A549 (cell line): ENCODE data around the gene NYNRIN. TPM values are rescaled to one million over a fixed set of nuclear protein-coding genes. Genes with fewer than 3 reads are reported as not detected.
A peak's percentile ranks its signal among the peaks of the same experiment; 100 is the strongest.

Source experiments
- ATAC-seq, 2 experiments: fragments of 200-7000 bp in 1 of 2; fragments of >200 bp in 1 of 2; cut with Nextera tagmentation in 1 of 2; cut with Tn5 transposase in 1 of 2; 3 replicates each; pipeline versions ENCODE4 v1.8.0 to v1.9.1; 2018 to 2020; ENCODE audit warnings: mild to moderate bottlenecking in 1 of 2, moderate library complexity in 1 of 2
- CTCF ChIA-PET: fragments of 300-600 bp; sonication (Branson Sonifier 250); formaldehyde crosslinking; extraction: SDS; loops from one replicate; lab custom pipeline; 2021; ENCODE audit warnings: antibody characterized with exemption, inconsistent platforms; lab: Yijun Ruan, JAX
- POLR2A ChIA-PET: fragments of 350-600 bp; formaldehyde crosslinking; extraction: SDS; loops from one replicate; lab custom pipeline; 2021; ENCODE audit warnings: antibody characterized with exemption, inconsistent platforms; lab: Yijun Ruan, JAX
- DNase-seq, 2 experiments: peaks; one replicate each; pipeline versions ENCODE4 v3.0.0 to v3.0.0-alpha.2; 2011 to 2016; ENCODE audit warnings: low read depth in 1 of 2, low spot score in 1 of 2
- FAIRE-seq: peaks from 2 replicates; lab custom pipeline; 2011; peaks lifted over from hg19 to GRCh38; lab: Jason Lieb, UNC
- H3K27ac ChIP-seq, 2 experiments: fragments of >200 bp; sonication (Bioruptor Twin); formaldehyde crosslinking; 3 replicates each; pipeline ENCODE4 v1.5.1; 2016 to 2017
- H3K4me1 ChIP-seq: fragments of >200 bp; sonication (Bioruptor Twin); formaldehyde crosslinking; 3 replicates; pipeline ENCODE4 v1.6.1; 2016
- H3K4me2 ChIP-seq: fragments of >200 bp; sonication (Bioruptor Twin); formaldehyde crosslinking; 3 replicates; pipeline ENCODE4 v1.6.1; 2016
- H3K4me3 ChIP-seq: fragments of >200 bp; sonication (Bioruptor Twin); formaldehyde crosslinking; 3 replicates; pipeline ENCODE4 v1.5.1; 2016
- H3K9me3 ChIP-seq: fragments of >200 bp; sonication (Bioruptor Twin); formaldehyde crosslinking; 3 replicates; pipeline ENCODE4 v1.6.1; 2016
- BCL3 ChIP-seq: fragments of >200 bp; sonication (Bioruptor Twin); formaldehyde crosslinking; IDR thresholded peaks from 3 replicates; pipeline ENCODE4 v1.6.1; 2016
- BHLHE40 ChIP-seq: IDR thresholded peaks from 2 replicates; pipeline ENCODE4 v1.6.1; 2012; ENCODE audit warnings: low read depth, low read length, inconsistent platforms
- CBX8 ChIP-seq: fragments of 200-600 bp; sonication (generic); IDR thresholded peaks from 2 replicates; pipeline ENCODE4 v1.6.1; 2016
- CEBPB ChIP-seq, 2 experiments: fragments of >200 bp in 1 of 2; sonication (Bioruptor Twin) in 1 of 2; formaldehyde crosslinking in 1 of 2; IDR thresholded peaks; 2 replicates each; pipeline ENCODE4 v1.6.1; 2012 to 2016
- EP300 ChIP-seq, 2 experiments: fragments of >200 bp; sonication (Bioruptor Twin); formaldehyde crosslinking; IDR thresholded peaks; 2 replicates in 1 of 2; 3 replicates in 1 of 2; pipeline ENCODE4 v1.6.1; 2016 to 2017
- FOSL2 ChIP-seq, 2 experiments: fragments of 450-650 bp in 1 of 2; fragments of >200 bp in 1 of 2; sonication (Bioruptor Twin) in 1 of 2; formaldehyde crosslinking; IDR thresholded peaks; 2 replicates each; pipeline versions ENCODE4 v1.5.0 to v1.6.1; 2016 to 2020; ENCODE audit warnings: mild to moderate bottlenecking in 1 of 2, moderate library complexity in 1 of 2
- FOXS1 ChIP-seq: fragments of 250-450 bp; sonication (Bioruptor Pico); IDR thresholded peaks from 2 replicates; pipeline ENCODE4 v1.5.0; 2020; ENCODE audit warnings: mild to moderate bottlenecking, moderate library complexity
- HOXB13 ChIP-seq: fragments of 250-450 bp; sonication (Bioruptor Pico); IDR thresholded peaks from 2 replicates; pipeline ENCODE4 v1.5.0; 2020; ENCODE audit warnings: low read depth, mild to moderate bottlenecking, moderate library complexity
- JUNB ChIP-seq: fragments of >200 bp; sonication (Bioruptor Twin); formaldehyde crosslinking; IDR thresholded peaks from 2 replicates; pipeline ENCODE4 v1.6.1; 2016
- KDM1A ChIP-seq: fragments of 200-600 bp; sonication (generic); IDR thresholded peaks from 2 replicates; pipeline ENCODE4 v1.6.1; 2016; ENCODE audit warnings: low read depth, mild to moderate bottlenecking
- KDM5A ChIP-seq: fragments of 200-600 bp; sonication (generic); IDR thresholded peaks from 2 replicates; pipeline ENCODE4 v1.6.1; 2016; ENCODE audit warnings: antibody characterized with exemption, mild to moderate bottlenecking
- MAFK ChIP-seq: fragments of 450-650 bp; IDR thresholded peaks from 2 replicates; pipeline ENCODE4 v1.6.1; 2014; ENCODE audit not compliant: partially characterized antibody
- MAX ChIP-seq: IDR thresholded peaks from 2 replicates; pipeline ENCODE4 v1.6.1; 2012
- MAZ ChIP-seq: fragments of 150-350 bp; IDR thresholded peaks from 2 replicates; pipeline ENCODE4 v1.6.1; 2014; ENCODE audit warnings: antibody characterized with exemption, low read depth, low read length, borderline replicate concordance
- MYC ChIP-seq: IDR thresholded peaks from 2 replicates; pipeline ENCODE4 v1.6.1; 2012; ENCODE audit warnings: mild to moderate bottlenecking, inconsistent platforms, low read length, improper control_type of control experiment, borderline replicate concordance
- NFE2L2 ChIP-seq: fragments of 150-350 bp; conservative IDR thresholded peaks from 2 replicates; pipeline ENCODE4 v1.6.1; 2014; ENCODE audit warnings: low read length
- NR3C1 ChIP-seq: fragments of >200 bp; sonication (Bioruptor Twin); formaldehyde crosslinking; IDR thresholded peaks from 3 replicates; pipeline ENCODE4 v1.6.1; 2017
- POLR2A ChIP-seq: IDR thresholded peaks from 2 replicates; pipeline ENCODE4 v1.6.1; 2012; ENCODE audit warnings: mild to moderate bottlenecking, low read length
- RAD21 ChIP-seq, 2 experiments: fragments of >200 bp in 1 of 2; sonication (Bioruptor Twin) in 1 of 2; formaldehyde crosslinking in 1 of 2; IDR thresholded peaks in 1 of 2; conservative IDR thresholded peaks in 1 of 2; 2 replicates in 1 of 2; 3 replicates in 1 of 2; pipeline ENCODE4 v1.6.1; 2012 to 2018; ENCODE audit warnings: inconsistent platforms in 1 of 2
- RARB ChIP-seq: fragments of 250-450 bp; sonication (Bioruptor Pico); IDR thresholded peaks from 2 replicates; pipeline ENCODE4 v1.8.0; 2021; ENCODE audit warnings: mild to moderate bottlenecking, moderate library complexity
- RCOR1 ChIP-seq: fragments of 150-350 bp; IDR thresholded peaks from 2 replicates; pipeline ENCODE4 v1.6.1; 2014; ENCODE audit warnings: antibody characterized with exemption, low read length, low read depth
- SMC3 ChIP-seq: fragments of >200 bp; sonication (Bioruptor Twin); formaldehyde crosslinking; IDR thresholded peaks from 3 replicates; pipeline ENCODE4 v1.6.1; 2018; ENCODE audit warnings: inconsistent platforms
- TFCP2L1 ChIP-seq: fragments of 250-450 bp; sonication (Bioruptor Pico); IDR thresholded peaks from 2 replicates; pipeline ENCODE4 v1.5.0; 2021; ENCODE audit warnings: mild to moderate bottlenecking
- TP53 ChIP-seq: fragments of 250-450 bp; sonication (Bioruptor Pico); IDR thresholded peaks from 2 replicates; pipeline ENCODE4 v1.5.0; 2021; ENCODE audit warnings: mild to moderate bottlenecking, moderate library complexity
- ZC3H11A ChIP-seq: fragments of 450-650 bp; IDR thresholded peaks from 2 replicates; pipeline ENCODE4 v1.6.1; 2014; ENCODE audit warnings: antibody characterized with exemption, mild to moderate bottlenecking
- ZSCAN20 ChIP-seq: fragments of 250-450 bp; sonication (Bioruptor Pico); IDR thresholded peaks from 2 replicates; pipeline ENCODE4 v1.8.0; 2022; ENCODE audit warnings: mild to moderate bottlenecking, moderate library complexity
- WGBS: methylation state at CpG from one replicate; pipeline ENCODE4 v1.1.6; 2017; ENCODE audit errors: missing lambda C conversion rate; 5-methylcytosine and 5-hydroxymethylcytosine counted together
- polyA plus RNA-seq, 4 experiments: library from polyadenylated mRNA; depleted of rRNA in 3 of 4; stranded (reverse); fragments of >200 nt; fragmentation: RNase III in 1 of 4; extraction: RNeasy Plus Mini Kit Qiagen cat#74134 plus additional on column Dnase treatment in 1 of 4; gene quantifications; 2 replicates in 3 of 4; 3 replicates in 1 of 4; pipeline ENCODE4 v1.2.3, GENCODE V29; 2011 to 2017
- TF ChIP-seq, protein P1 (sequence below): fragments of 250-450 bp; sonication (Bioruptor Pico); IDR thresholded peaks from 2 replicates; pipeline ENCODE4 v1.5.0; 2020; ENCODE audit warnings: low read depth, mild to moderate bottlenecking, moderate library complexity
- TF ChIP-seq, protein P2 (sequence below): IDR thresholded peaks from 2 replicates; pipeline ENCODE4 v1.6.1; 2012

The NYNRIN gene
- polyA plus RNA-seq, 2 of the 4 experiments (the other 2 are of a cell fraction), result 0.19 to 0.44 TPM

GRCh38 chr14:24435192-24435810 lies 36.5 kb downstream of the NYNRIN start:
- H3K9me3 ChIP-seq, result no peaks in the 10 kb centered on the region
- no peak for ATAC-seq
- peaks cover 8% of the 10 kb centered on the region for H3K4me1 ChIP-seq
- H3K4me3 ChIP-seq, result no peak overlapping the region
- TF ChIP-seq NFE2L2, result no peak
- no peak for TF ChIP-seq MYC
- no peak overlapping the region for H3K4me2 ChIP-seq
- POLR2A ChIA-PET, result interaction anchor here (1.1 to 3.1 kb wide), 3 partner anchors 16 to 193 kb away, joined by 3 to 19 read pairs (median 4); partner anchors contain the start of gene TINF2
- no peak overlapping the region for H3K27ac ChIP-seq
- FAIRE-seq, result no peak
- no peak for DNase-seq
- 76% methylated on average over 2 of the region's 2 CpGs for WGBS
- CTCF ChIA-PET, result interaction anchor here (0.6 to 18.0 kb wide), 15 partner anchors 10 to 192 kb away, joined by 3 to 1142 read pairs (median 10); partner anchors contain the start of genes ADCY4, CIDEB, DHRS1 and LTB4R

DNA sequence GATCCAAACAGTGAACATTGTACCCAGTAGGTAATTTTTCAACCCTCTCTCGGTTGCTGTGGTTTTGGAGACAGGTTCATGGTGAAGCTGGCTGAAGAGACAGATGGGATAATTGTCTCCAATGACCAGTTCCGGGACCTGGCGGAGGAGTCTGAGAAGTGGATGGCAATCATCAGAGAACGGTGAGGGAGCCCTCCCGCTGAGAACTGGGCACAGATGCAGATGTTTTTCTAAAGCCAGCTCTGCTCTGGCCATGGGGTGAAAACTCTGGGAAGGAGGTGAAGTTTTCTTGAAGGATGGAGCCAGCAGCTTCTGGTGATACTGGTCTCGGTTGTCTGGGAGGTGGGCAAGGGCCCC lies 37.2 kb downstream of the NYNRIN start:
- no peak overlapping the region for H3K4me3 ChIP-seq
- no peaks in the 10 kb centered on the region for H3K9me3 ChIP-seq
- DNase-seq (no peak), FAIRE-seq (no peak), ATAC-seq (no peak)
- H3K4me2 ChIP-seq, result no peak overlapping the region
- 76% methylated on average over 6 of the region's 6 CpGs for WGBS
- no peak overlapping the region for H3K27ac ChIP-seq
- ChIA-PET CTCF (interaction anchor here (0.5 to 18.0 kb wide), 22 partner anchors 9 to 347 kb away, joined by 3 to 1142 read pairs (median 6); partner anchors contain the start of genes ADCY4, CIDEB, DHRS1 and LTB4R), POLR2A (interaction anchor here (1.1 to 3.1 kb wide), 4 partner anchors 103 to 194 kb away, joined by 3 to 19 read pairs (median 4); partner anchors contain the start of gene TINF2)
- no peak for TF ChIP-seq MAZ
- no peak for TF ChIP-seq BCL3
- TF ChIP-seq MAFK, result no peak
- TF ChIP-seq CBX8, result no peak
- TF ChIP-seq ZC3H11A, result no peak
- TF ChIP-seq RARB (CRISPR knock-in tag), result no peak
- no peak for TF ChIP-seq RCOR1
- no peak for TF ChIP-seq CEBPB (IDR thresholded peaks at IDR 0.05)
- no peak for TF ChIP-seq MAX
- TF ChIP-seq FOSL2 (IDR thresholded peaks at IDR 0.05), result no peak
- no peak for TF ChIP-seq FOSL2 (CRISPR knock-in tag; IDR thresholded peaks at IDR 0.05)
- peaks cover 7% of the 10 kb centered on the region for H3K4me1 ChIP-seq

- CTCF ChIA-PET, result interaction anchor here (0.5 to 18.0 kb wide), 29 partner anchors 8 to 348 kb away, joined by 3 to 1142 read pairs (median 5); partner anchors contain the start of genes ADCY4, CIDEB, DHRS1 and LTB4R
- peaks cover 6% of the 10 kb centered on the region for H3K4me1 ChIP-seq
- ATAC-seq, result peak; percentile 45 to 71; a peak in 5 of 6 replicates
- no peak for TF ChIP-seq TP53 (CRISPR knock-in tag)
- no peak for TF ChIP-seq KDM5A
- TF ChIP-seq EP300 (IDR thresholded peaks at IDR 0.05), result no peak
- no peak for TF ChIP-seq JUNB
- TF ChIP-seq FOXS1 (CRISPR knock-in tag), result no peak
- no peak for TF ChIP-seq HOXB13 (CRISPR knock-in tag)
- TF ChIP-seq TFCP2L1 (CRISPR knock-in tag), result no peak
- peak; percentile 41 for TF ChIP-seq MAFK
- TF ChIP-seq SMC3, result peak; percentile 53
- no peak for TF ChIP-seq BHLHE40
- TF ChIP-seq CEBPB (IDR thresholded peaks at IDR 0.05), result no peak
- TF ChIP-seq ZSCAN20, result no peak
- no peak for TF ChIP-seq RCOR1
- peak; percentile 76 to 80 for TF ChIP-seq RAD21 (conservative IDR thresholded peaks at IDR 0.05 in 1 of 2, IDR thresholded peaks at IDR 0.05 in 1 of 2)
- no peak for TF ChIP-seq MYC
- TF ChIP-seq, protein P1, sequence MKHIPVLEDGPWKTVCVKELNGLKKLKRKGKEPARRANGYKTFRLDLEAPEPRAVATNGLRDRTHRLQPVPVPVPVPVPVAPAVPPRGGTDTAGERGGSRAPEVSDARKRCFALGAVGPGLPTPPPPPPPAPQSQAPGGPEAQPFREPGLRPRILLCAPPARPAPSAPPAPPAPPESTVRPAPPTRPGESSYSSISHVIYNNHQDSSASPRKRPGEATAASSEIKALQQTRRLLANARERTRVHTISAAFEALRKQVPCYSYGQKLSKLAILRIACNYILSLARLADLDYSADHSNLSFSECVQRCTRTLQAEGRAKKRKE (CRISPR knock-in tag), result no peak
- TF ChIP-seq POLR2A, result no peak
- no peak for TF ChIP-seq MAX
- TF ChIP-seq, protein P2, sequence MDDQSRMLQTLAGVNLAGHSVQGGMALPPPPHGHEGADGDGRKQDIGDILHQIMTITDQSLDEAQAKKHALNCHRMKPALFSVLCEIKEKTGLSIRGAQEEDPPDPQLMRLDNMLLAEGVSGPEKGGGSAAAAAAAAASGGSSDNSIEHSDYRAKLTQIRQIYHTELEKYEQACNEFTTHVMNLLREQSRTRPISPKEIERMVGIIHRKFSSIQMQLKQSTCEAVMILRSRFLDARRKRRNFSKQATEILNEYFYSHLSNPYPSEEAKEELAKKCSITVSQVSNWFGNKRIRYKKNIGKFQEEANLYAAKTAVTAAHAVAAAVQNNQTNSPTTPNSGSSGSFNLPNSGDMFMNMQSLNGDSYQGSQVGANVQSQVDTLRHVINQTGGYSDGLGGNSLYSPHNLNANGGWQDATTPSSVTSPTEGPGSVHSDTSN, result no peak
- no peak for TF ChIP-seq BCL3
- TF ChIP-seq NR3C1, result no peak
- TF ChIP-seq KDM1A, result no peak
Observed at GRCh38 chr14:24436355-24437019, 37.7 kb downstream of the NYNRIN start.

More at GRCh38 chr14:24436355-24437019, 37.7 kb downstream of the NYNRIN start:
- peak; percentile 70 to 85 for DNase-seq
- FAIRE-seq, result no peak
- Histone ChIP-seq H3K4me3 (no peak overlapping the region), H3K4me2 (no peak overlapping the region), H3K9me3 (no peaks in the 10 kb centered on the region), H3K27ac (no peak overlapping the region)
- POLR2A ChIA-PET, result interaction anchor here (0.6 to 3.1 kb wide), 4 partner anchors 103 to 165 kb away, joined by 3 to 19 read pairs (median 4); partner anchors contain the start of gene RABGGTA
- WGBS, result 53% methylated on average over 5 of the region's 5 CpGs
